Prostate gland (tissue), 2 donors: ENCODE results near the gene CD209.

Source experiments
- POLR2A ChIP-seq: fragments of 450-650 bp; IDR thresholded peaks from one replicate; pipeline ENCODE4 v1.6.1; 2016; ENCODE audit warnings: antibody characterized with exemption, mild to moderate bottlenecking
- POLR2AphosphoS5 ChIP-seq: sonication (generic); formaldehyde crosslinking; IDR thresholded peaks from one replicate; pipeline ENCODE4 v1.6.1; 2017; ENCODE audit warnings: antibody characterized with exemption
- TF ChIP-seq, protein P1 (sequence below), 4 experiments: fragments of 200-600 bp in 2 of 4; fragments of 450-650 bp in 2 of 4; sonication (generic) in 2 of 4; IDR thresholded peaks; 1 replicate in 3 of 4; 2 replicates in 1 of 4; pipeline ENCODE4 v1.5.1; 2016 to 2019; ENCODE audit warnings: antibody characterized with exemption in 4 of 4, mild to moderate bottlenecking in 2 of 4, moderate library complexity in 2 of 4

DNA sequence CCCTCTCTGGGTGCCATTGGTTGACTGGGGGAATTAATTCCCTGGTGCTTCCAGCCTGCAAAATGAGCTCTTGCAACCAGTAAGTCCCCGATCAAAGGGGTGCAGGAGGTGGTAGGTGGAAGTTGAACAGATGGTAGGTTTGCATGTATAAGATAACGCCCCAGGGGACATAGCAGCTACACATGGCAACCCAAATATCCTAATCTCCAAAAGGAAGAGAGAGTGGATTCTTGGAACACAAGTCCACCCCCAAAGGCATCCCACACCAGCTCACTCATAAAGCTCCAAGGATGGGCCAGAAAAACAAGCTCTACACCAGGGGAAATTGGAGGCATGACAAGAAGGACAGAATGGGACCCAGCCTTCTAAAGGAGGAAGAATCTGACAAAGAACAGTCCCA lies 4.8 kb downstream of the CD209 start:
- TF ChIP-seq, protein P1, sequence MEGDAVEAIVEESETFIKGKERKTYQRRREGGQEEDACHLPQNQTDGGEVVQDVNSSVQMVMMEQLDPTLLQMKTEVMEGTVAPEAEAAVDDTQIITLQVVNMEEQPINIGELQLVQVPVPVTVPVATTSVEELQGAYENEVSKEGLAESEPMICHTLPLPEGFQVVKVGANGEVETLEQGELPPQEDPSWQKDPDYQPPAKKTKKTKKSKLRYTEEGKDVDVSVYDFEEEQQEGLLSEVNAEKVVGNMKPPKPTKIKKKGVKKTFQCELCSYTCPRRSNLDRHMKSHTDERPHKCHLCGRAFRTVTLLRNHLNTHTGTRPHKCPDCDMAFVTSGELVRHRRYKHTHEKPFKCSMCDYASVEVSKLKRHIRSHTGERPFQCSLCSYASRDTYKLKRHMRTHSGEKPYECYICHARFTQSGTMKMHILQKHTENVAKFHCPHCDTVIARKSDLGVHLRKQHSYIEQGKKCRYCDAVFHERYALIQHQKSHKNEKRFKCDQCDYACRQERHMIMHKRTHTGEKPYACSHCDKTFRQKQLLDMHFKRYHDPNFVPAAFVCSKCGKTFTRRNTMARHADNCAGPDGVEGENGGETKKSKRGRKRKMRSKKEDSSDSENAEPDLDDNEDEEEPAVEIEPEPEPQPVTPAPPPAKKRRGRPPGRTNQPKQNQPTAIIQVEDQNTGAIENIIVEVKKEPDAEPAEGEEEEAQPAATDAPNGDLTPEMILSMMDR (IDR thresholded peaks at IDR 0.05): no peak
- no peak for TF ChIP-seq POLR2A
- TF ChIP-seq POLR2AphosphoS5: no peak
